ENCODE data around the gene FAM181A. TPM values are rescaled to one million over a fixed set of nuclear protein-coding genes. Genes with fewer than 3 reads are reported as not detected.

FAM181A gene
- total RNA-seq, 1 donor from 2014 or later: not detected

- H3K9me3 Mint-ChIP-seq: no peaks in the 10 kb centered on the region
- DNase-seq (ENCODE audit: low spot score): no peak
- TF ChIP-seq EZH2 (IDR thresholded peaks at IDR 0.05): no peak
- no peak for TF ChIP-seq CTCF (IDR thresholded peaks at IDR 0.05)
- TF ChIP-seq EZH2phosphoT487 (IDR thresholded peaks at IDR 0.05): no peak
- H3K36me3 Mint-ChIP-seq: no peaks in the 10 kb centered on the region
- H3K36me3 ChIP-seq: no peaks in the 10 kb centered on the region
- H3K79me2 ChIP-seq (ENCODE audit: low read depth): no peaks in the 10 kb centered on the region
- H2AFZ ChIP-seq (replicated peaks): no peak overlapping the region
- no peak overlapping the region for H3K27ac Mint-ChIP-seq
- H4K20me1 ChIP-seq (ENCODE audit: low read depth): no peaks in the 10 kb centered on the region
- no peak overlapping the region for H3K27ac ChIP-seq
- H3K9ac ChIP-seq: no peak overlapping the region
- no peak overlapping the region for H3K4me3 Mint-ChIP-seq
- H3K4me1 Mint-ChIP-seq: peaks cover 49% of the 10 kb centered on the region
- H3K27me3 Mint-ChIP-seq (ENCODE audit: insufficient read depth, low read depth): peaks cover 2% of the 10 kb centered on the region
- peaks cover 4% of the 10 kb centered on the region for H3K4me1 ChIP-seq
- H3K4me2 ChIP-seq: no peak overlapping the region
- no peaks in the 10 kb centered on the region for H3F3A ChIP-seq (ENCODE audit: low read depth)
- no peaks in the 10 kb centered on the region for H3K27me3 ChIP-seq
- H3K9me3 ChIP-seq (ENCODE audit: low read depth): no peaks in the 10 kb centered on the region
- H3K4me3 ChIP-seq: no peak overlapping the region
Measured at GRCh38 chr14:93954516-93954830, 27.3 kb downstream of the FAM181A start.

DNA sequence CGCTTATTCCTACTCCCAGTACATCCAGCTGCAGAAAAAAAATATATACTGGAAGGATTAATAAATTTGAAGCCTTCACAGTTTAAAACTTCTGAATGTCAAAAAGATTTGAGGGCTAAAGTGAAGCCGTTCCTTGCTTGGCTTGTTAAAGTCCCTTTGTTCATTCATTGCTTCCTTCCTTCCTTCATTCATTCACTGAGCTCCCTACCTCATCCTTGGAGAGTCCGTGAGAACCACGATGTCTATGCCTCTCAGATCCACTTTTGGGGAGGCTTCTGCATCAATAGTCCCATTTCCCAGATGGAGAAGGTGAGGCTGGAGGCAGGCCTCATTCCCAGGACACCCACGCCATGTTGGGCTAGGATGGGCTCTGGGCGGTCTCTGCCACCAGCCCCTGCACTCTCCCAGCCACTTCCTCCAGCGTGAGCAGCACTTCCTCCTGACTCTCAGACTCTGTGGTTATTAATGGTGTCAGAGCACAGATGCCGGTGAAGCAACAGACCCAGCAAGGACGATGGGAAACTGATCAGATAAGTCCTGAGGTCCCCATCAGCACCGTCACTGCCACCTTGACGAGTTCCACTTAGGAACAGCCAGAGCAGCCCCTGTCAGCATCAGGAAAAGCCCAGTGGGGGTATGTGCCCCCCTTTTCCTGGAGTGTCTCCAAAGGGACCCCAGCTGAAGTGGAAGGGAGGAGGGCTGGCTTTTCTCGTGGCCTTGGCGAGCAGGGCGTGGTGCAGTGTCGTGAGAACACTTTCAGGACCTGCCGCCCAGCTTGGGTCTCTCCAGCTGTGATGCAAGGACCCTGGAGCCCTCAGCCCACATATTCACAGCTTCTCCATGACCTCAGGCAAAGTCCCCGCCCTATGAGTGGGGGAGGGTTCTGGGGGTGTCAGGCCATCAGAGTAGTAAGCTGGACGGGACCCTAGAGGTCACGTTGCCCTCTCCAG lies 28.0 kb downstream of the FAM181A start:
- H2AFZ ChIP-seq (replicated peaks): no peak overlapping the region
- H3K9me3 Mint-ChIP-seq: no peaks in the 10 kb centered on the region
- no peaks in the 10 kb centered on the region for H3K36me3 Mint-ChIP-seq
- H3K79me2 ChIP-seq (ENCODE audit: low read depth): no peaks in the 10 kb centered on the region
- H3K4me3 Mint-ChIP-seq: peak overlapping the region; percentile 48
- no peak overlapping the region for H3K4me2 ChIP-seq
- TF ChIP-seq EZH2 (IDR thresholded peaks at IDR 0.05) (no peak), CTCF (IDR thresholded peaks at IDR 0.05) (no peak), EZH2phosphoT487 (IDR thresholded peaks at IDR 0.05) (no peak)
- DNase-seq (ENCODE audit: low spot score): no peak
- H3K27me3 ChIP-seq: no peaks in the 10 kb centered on the region
- H3K4me3 ChIP-seq: no peak overlapping the region
- H3K36me3 ChIP-seq: no peaks in the 10 kb centered on the region
- no peaks in the 10 kb centered on the region for H3K9me3 ChIP-seq (ENCODE audit: low read depth)
- peaks cover 6% of the 10 kb centered on the region for H3K4me1 ChIP-seq
- peaks cover 3% of the 10 kb centered on the region for H3K27me3 Mint-ChIP-seq (ENCODE audit: insufficient read depth, low read depth)
- H3K9ac ChIP-seq: no peak overlapping the region
- H4K20me1 ChIP-seq (ENCODE audit: low read depth): no peaks in the 10 kb centered on the region
- H3K27ac ChIP-seq: no peak overlapping the region
- H3F3A ChIP-seq (ENCODE audit: low read depth): no peaks in the 10 kb centered on the region
- H3K4me1 Mint-ChIP-seq: peaks cover 51% of the 10 kb centered on the region
- H3K27ac Mint-ChIP-seq: peak overlapping the region; percentile 76

GRCh38 chr14:93955850-93956481 lies 28.8 kb downstream of the FAM181A start:
- Histone ChIP-seq H3K4me3 (no peak overlapping the region), H4K20me1 (ENCODE audit: low read depth) (no peaks in the 10 kb centered on the region), H3K4me2 (no peak overlapping the region), H3K9me3 (ENCODE audit: low read depth) (no peaks in the 10 kb centered on the region), H3K36me3 (no peaks in the 10 kb centered on the region), H3F3A (ENCODE audit: low read depth) (no peaks in the 10 kb centered on the region), H3K4me1 (peaks cover 6% of the 10 kb centered on the region), H3K79me2 (ENCODE audit: low read depth) (no peaks in the 10 kb centered on the region), H2AFZ (replicated peaks) (no peak overlapping the region), H3K27me3 (no peaks in the 10 kb centered on the region), H3K27ac (no peak overlapping the region), H3K9ac (no peak overlapping the region)
- Mint-ChIP-seq H3K4me1 (peaks cover 47% of the 10 kb centered on the region), H3K4me3 (no peak overlapping the region), H3K27ac (no peak overlapping the region), H3K27me3 (ENCODE audit: insufficient read depth, low read depth) (peaks cover 4% of the 10 kb centered on the region), H3K36me3 (no peaks in the 10 kb centered on the region), H3K9me3 (no peaks in the 10 kb centered on the region)
- TF ChIP-seq EZH2 (IDR thresholded peaks at IDR 0.05): no peak
- DNase-seq (ENCODE audit: low spot score): no peak
